ENCODE results near the gene SUMO3.

SUMO3 gene

GRCh38 chr21:44780767-44781459 lies 36.9 kb downstream of the SUMO3 start:
- DNase-seq (ENCODE audit: extremely low read depth in 1 of 2, low read depth in 1 of 2) = no peak

DNA sequence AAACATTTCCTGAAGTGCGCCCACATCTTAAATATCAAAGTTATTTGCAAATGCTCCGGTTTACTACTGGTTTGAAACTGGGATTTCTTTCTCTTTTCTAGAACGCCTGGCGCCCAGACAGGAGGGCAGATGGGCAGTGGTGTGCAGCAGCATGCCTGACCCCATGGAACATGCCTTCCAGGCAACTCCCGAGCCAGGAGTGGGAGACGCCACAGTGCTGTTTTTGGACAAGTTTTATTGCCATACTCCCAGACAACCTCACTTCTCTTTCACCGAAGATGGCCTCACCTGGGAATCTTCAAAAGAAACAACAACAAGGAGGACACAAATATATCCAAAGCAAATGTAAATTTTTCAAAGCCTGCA lies 37.7 kb downstream of the SUMO3 start:
- no peak for DNase-seq (ENCODE audit: extremely low read depth in 1 of 2, low read depth in 1 of 2)

GRCh38 chr21:44779417-44780136 lies 38.3 kb downstream of the SUMO3 start:
- no peak for DNase-seq (ENCODE audit: extremely low read depth in 1 of 2, low read depth in 1 of 2)

DNA sequence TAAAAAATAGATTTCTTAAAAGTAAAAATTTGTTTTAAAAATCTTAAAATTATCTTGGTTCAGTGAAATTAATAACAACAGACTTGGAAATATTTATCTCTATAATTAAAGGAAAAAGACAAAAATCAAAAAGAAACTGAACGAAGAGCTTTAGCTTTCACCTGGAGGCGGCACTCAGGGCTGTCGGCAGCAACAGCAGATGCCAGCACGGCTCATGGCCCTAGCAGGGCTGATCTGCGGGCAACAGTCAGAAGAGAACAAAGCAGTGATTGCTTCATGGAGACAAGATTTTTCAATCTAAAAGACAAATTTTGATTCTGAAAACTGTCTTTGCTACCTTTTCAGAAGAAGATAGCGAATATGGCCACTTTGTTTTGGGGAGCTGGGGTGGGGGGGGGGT lies 38.9 kb downstream of the SUMO3 start:
- DNase-seq (ENCODE audit: extremely low read depth in 1 of 2, low read depth in 1 of 2) = no peak

- DNase-seq (ENCODE audit: extremely low read depth in 1 of 2, low read depth in 1 of 2) = no peak
Measured at GRCh38 chr21:44778499-44778911, 39.4 kb downstream of the SUMO3 start.

- DNase-seq (ENCODE audit: extremely low read depth in 1 of 2, low read depth in 1 of 2) = no peak
Measured at GRCh38 chr21:44778094-44778493, 39.8 kb downstream of the SUMO3 start.

GRCh38 chr21:44774972-44775371 lies 42.9 kb downstream of the SUMO3 start:
- DNase-seq (ENCODE audit: extremely low read depth in 1 of 2, low read depth in 1 of 2) = no peak

DNA sequence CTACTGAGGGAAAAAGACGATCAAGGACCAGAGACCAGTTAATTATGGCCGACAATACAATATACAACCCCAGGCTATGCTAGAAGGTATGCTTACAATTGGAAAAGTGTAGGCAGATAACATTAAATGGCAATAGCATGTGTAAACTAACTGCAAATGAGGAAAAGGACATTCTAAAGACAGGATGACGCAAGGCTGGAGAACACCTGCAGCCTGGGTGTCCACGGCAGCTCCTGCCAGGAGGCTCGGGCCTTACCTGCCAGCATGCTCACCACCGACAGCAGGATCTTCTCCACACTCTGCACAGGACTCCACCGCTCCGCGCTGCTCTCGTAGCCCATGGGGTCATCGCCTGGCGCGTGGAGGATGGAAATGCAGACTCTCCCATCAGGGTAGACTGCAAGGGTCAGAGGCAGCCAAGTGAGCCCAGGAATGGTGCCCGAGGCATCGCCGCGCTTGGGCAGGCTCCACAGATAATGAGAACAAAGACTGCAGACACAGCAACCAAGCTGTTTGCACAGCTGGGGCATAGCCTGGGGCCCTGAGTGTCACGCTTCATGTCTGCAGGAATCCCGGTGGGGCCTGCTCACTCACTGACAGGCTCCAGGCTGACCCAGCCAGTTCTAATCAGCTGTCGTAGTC lies 44.5 kb downstream of the SUMO3 start:
- no peak for DNase-seq (ENCODE audit: extremely low read depth in 1 of 2, low read depth in 1 of 2)

GRCh38 chr21:44771896-44772525 lies 45.9 kb downstream of the SUMO3 start:
- DNase-seq (ENCODE audit: extremely low read depth in 1 of 2, low read depth in 1 of 2) = no peak

- no peak for DNase-seq (ENCODE audit: extremely low read depth in 1 of 2, low read depth in 1 of 2)
Measured at GRCh38 chr21:44767834-44768831, 49.7 kb downstream of the SUMO3 start.

DNA sequence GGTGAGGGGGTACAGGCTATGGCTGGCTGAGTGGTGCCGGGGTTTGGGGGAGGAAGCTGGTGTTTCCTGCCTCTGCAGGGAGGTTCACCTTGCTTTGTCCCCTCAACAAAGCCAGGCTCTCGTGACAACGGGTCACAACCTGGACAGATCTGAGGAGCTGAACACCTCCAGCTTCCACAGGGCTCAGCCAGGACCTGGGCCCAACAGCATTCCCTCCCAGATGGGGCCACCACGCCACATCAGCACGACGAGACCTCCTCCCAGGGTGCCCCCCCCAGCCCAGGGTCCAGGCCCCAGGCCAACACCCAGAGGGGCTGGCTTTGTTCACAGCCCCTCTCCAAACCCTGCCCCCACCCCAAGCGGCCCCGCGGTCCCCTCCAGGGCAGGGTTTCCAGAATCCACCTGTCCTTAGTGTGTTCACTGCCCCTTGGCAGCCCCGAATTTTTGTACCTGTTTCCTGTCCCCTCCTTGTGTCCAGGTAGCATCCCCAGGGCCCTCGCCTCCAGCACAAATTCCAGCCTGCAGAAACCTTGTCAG lies 51.0 kb downstream of the SUMO3 start:
- DNase-seq (ENCODE audit: extremely low read depth in 1 of 2, low read depth in 1 of 2) = no peak

DNA sequence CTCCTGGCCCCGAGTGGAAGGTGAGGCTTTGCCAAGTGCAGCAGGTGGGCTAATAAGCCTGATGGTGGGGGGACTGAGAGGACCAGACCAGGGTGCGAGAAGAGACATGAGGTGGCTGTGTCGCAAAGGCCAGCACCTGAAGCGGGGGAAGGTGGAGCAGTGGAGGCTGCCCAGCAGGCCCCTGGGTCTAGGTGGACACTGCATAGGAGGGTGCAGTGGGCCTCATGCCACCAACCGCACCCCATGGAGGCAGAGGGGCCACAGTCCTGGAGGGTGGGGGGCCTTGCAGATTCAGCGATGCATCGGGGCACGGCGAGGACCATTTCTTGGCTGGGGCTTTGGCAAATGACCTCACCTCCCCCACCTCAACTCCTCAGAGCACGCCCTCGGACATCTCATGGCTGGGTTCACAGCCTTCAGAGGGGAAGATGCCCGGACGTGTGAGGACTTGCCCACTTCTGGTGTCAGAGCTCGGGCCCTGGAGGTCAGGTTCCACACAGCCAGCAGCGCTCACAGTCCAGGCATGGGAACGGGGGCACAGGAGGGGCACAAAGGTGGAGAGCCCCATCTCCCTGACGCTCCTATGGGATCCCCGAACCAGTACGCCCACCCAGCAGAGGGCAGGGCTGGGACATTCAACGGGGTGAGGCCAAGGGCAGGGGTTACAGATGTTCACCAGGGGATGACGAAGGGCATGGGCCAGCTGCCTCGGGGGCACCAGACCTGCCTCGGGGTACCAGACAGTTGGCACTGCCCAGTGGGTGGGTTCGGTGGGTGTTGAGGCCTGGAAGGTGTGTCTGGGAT lies 51.6 kb downstream of the SUMO3 start:
- no peak for DNase-seq (ENCODE audit: extremely low read depth in 1 of 2, low read depth in 1 of 2)

DNA sequence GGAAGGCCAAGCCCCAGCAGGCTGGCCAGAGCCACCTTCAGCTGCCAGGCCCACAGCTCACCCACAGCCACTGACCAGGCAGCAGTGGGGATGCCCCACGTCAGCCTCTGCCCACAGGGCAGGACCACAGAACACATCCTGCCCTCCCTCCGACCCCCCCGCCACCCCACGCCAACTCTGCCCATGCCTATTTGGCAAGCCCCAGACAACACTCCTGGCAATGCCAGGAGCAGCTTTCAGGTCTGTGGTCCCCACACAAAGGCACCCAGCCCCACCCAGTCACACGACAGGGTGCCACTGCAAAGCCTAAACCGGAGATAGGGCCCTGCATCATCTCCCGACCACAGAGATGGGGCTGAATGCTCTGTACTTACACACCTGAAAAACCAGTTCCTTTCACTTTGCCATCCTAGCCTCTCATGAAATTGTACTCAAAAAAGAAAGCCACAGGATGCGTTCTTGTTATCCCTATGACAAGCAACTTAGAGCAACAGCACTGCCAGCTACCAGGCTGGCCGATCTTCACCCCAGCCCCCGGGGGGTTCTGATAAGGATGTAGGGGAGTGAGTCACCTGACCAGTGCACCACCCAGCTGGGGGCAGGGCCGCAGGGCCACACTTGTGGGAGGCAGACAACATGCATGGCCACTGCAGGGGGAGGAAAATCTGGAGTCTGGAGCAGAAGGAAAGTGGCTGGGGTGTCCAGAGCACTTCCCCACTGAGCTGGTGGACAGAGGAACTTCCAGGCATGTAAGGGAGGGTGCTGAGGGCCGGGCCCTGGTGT lies 52.4 kb downstream of the SUMO3 start:
- peak in 1 of 2 donors; percentile 10 for DNase-seq (ENCODE audit: extremely low read depth in 1 of 2, low read depth in 1 of 2)

- DNase-seq (ENCODE audit: extremely low read depth in 1 of 2, low read depth in 1 of 2) = no peak
Measured at GRCh38 chr21:44764319-44765230, 53.3 kb downstream of the SUMO3 start.

DNA sequence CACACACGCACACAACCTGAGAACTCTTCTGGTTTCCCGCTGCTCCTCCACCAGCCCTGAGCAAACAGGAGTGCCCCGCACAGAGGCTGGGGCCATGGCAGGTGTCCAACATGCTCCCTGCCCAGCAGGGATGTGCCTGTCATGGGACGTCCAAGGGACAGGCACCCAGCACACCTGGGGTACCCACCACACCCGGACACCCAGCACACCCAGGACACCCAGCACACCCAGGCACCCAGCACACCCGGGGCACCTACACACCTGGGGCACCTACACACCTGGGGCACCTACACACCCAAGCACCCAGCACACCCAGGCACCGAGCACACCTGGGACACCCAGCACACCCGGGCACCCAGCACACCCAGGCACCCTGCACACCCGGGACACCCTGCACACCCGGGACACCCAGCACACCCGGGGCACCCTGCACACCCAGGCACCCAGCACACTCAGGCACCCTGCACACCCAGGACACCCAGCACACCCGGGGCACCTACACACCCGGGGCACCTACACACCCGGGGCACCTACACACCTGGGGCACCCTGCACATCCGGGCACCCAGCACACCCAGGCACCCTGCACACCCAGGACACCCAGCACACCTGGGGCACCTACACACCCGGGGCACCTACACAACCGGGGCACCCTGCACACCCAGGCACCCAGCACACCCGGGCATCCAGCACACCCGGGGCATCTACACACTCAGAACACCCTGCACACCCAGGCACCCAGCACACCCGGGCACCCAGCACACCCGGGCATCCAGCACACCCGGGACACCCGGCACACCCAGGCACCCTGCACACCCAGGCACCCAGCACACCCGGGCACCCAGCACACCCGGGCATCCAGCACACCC lies 54.2 kb downstream of the SUMO3 start:
- no peak for DNase-seq (ENCODE audit: extremely low read depth in 1 of 2, low read depth in 1 of 2)

DNA sequence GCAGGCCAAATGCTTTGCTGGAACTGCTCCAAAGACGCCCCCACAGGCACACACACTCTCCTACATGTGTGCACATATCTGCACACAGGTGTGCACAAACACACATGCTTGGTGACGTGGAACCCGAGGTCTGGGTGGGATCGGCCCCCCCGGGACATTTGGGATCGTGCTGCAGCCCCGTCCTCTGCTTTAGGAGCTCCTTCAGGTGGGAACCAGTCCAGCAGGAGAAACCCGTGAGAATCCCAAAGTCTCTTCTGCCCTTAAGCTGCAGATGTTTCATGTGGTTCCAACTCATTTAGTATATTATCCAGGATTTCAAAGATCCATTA lies 54.8 kb downstream of the SUMO3 start:
- DNase-seq (ENCODE audit: extremely low read depth in 1 of 2, low read depth in 1 of 2) = no peak
